Hindlimb muscle (tissue), 1 donor: ENCODE measurements around the gene RXRA. TPM values are rescaled to one million over a fixed set of nuclear protein-coding genes. Genes with fewer than 3 reads are reported as not detected.

Experiments
- DNase-seq: peaks from one replicate; pipeline ENCODE4 v3.0.0-alpha.2; 2013
- polyA plus RNA-seq: library from polyadenylated mRNA; unstranded; fragments of 120-200 nt; gene quantifications from one replicate; pipeline ENCODE4 v1.2.1, GENCODE V29; 2013; ENCODE audit not compliant: insufficient read length

RXRA gene
- polyA plus RNA-seq, 1 donor: 38.0 TPM

DNA sequence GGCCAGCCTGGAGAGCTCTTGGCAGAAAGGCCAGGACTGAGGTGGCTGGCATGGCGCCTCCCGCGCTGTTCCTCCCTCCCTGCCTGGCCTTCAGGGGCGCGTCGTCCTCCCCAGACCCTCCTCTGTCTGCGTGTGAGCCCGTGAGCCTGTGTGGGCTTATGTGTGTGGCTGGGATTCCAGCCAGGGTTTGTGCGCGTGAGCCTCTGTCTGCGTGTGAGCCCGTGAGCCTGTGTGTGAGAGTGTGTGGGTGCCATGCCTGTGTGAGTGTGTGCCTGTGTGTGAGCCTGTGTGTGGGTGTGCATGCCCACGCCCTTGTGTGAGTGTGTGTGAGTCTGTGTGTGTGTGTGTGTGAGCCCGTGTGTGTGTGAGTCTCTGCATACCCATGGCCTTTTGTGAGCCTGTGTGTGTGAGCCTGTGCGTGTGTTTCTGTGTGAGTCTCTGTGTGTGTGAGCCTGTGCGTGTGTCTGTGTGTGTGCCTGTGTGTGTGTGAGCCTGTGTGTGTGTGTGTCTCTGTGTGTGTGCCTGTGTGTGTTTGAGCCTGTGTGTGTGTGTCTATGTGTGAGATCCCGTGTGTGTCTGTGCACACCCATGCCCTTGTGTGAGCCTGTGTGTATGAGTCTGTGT lies 13.0 kb downstream of the RXRA start:
- no peak for DNase-seq

DNA sequence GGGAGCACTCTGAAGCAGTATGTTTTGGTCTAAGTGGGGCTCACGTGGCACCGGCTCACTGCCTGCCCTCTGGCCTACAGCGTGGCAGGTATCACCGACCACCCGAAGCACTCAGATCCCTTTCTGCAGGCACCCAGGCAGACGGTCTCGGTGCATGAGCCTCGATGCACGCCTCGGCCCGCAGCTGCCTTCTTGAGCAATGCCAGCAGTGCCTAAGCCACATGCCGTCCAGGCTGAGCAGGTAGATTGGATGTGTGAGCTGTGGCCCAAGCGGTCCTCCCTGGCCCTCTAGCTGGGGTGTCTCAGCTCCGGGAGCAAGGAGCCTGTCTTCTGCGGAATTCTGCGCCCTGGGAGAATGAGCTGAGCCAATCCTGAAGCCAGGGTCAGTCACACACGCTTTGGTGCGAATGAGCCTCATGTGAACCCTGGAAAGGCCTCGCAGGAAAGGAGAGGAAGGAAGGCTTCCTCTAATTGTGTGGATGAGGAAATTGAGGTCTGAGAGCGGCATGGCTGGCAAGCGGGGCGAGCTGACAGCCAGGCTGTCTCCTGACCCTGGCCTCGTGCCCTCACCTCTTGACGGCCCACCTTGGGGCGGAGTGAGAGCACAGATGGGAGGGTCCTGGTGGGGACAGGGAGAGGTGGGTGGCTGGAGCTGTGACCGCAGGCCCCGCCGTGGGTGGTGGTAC lies 14.4 kb downstream of the RXRA start:
- no peak for DNase-seq

DNA sequence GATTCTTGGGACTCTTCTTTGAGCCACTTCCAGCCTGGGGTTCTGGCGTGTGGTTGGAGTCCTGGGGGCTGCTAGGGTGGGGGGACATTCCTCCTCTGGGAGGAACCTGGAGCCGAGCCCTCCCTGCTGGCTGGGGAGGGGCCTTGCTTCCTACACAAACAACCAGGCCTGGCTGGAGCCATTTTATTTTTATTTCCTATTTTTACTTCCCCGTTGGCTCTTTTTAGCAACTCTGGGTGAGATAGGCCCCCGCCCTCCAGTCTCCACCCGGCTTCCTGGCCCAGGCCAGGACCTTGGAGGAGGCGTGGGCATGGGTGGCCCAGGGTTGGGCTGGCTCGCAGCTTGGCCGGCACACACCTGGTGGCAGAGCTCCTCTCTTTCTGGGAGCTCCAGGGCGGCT lies 15.1 kb downstream of the RXRA start:
- DNase-seq: no peak

DNA sequence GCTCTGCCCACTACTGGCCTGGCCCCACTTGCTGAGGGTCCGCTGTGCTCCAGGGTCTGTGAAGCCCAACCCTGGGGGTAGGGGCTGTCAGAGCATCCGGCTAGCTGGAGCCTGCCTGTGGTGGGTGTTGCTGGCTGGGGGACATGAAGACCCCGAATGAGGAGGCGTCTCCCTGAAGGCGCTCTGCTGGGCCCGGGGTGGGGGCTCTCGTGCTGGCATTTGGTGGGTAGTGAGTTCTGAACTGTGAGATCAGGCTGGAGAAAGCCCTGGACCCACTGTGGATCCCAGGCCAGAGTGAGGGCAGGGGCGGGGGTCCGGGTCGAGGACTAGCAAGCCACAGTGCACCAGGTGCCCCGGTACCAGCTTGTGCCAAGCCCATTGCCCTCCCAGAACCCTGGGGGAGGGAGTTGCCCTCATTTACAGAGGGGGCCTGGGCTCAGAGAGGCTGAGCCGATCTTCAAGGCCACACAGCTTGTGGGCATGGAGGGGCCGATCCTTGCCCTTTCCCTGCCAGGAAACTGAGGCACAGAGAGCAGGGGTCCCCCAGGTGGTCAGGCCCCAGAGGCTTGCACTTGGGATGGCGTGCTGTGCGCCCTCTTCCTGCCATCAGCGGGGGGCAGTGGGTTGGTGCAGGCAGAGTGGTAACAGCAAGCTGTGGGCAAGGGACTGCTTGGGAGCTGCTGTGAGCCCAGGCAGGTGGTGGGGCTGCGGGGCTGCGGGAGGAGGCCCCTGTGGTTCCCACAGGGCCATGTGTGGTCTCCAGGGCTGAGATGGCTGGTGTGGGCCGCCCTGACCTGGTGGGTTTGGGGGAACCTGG lies 15.9 kb downstream of the RXRA start:
- no peak for DNase-seq

DNA sequence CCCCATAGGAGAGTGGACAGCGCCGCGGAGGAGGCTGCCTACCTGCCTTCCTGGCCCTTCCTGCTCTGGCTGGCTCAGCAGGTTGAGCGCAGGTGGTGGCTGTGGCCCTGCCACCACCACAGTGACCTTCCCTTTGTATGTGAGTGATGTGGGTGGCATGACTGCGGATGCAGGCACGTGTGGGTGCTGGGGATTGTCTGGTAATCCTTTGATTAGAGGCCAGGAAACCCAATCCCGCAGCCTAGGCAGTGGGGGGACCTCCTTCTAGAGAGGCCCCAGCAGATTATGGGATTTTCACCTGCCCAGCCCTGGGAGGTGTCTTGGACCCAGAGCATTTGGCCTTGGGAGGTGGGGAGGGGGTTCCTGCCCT lies 16.5 kb downstream of the RXRA start:
- DNase-seq: no peak

DNA sequence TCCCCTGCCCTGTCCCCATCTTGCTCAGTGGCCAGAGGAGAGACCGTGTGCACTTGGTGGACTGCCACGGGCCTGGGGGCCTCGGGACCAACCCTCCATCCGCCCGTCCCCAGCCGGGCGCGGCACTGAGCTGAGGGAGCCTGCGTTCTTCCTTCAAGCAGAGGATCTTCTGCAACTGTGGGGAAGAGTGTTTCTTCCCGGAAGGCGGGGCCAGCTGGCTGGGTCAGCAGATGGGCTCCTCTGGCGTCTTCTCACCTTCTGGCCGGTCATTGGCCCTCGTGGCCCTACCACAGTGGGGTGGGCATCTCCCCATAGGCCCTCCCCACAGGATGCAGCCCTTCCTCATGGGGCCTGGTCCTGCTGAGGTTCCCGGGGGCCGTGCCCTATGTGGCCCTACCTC lies 17.4 kb downstream of the RXRA start:
- DNase-seq: no peak

DNA sequence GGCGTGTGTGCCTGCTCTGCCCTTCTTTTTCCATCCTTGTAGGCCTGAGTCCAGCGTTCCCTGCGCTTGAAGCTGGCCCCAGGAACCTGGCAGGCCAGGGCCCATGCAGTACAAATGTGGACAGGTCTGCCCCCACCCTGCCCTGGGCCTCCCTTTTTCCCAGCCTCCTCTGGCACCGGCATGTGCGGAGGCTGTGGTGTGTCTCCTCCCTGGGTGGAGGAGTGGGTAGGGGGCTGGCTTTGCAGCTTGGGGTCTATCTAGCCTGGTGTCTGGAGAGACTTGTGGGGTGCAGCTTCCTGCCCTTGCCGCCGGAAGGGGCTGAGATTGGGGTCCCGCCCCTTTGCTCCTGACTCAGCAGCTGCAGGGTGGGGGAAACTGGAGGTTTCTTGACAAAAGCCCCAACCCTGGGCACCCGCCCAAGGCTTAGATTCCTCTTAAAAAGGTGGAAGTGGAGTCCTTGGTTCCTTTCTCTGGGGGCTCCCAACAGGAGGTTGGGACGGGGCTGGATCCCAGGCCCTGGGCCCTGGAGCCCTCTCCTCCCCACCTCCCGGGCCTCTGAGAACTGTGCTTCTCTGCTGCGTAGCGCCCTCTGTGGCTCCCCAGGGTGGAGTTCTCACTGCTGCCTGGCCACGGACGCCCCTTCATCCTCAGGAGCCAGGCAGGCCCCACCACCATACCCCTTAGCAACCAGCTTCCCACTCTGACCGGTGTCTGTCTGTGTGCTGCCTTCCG lies 18.0 kb downstream of the RXRA start:
- DNase-seq: no peak

DNA sequence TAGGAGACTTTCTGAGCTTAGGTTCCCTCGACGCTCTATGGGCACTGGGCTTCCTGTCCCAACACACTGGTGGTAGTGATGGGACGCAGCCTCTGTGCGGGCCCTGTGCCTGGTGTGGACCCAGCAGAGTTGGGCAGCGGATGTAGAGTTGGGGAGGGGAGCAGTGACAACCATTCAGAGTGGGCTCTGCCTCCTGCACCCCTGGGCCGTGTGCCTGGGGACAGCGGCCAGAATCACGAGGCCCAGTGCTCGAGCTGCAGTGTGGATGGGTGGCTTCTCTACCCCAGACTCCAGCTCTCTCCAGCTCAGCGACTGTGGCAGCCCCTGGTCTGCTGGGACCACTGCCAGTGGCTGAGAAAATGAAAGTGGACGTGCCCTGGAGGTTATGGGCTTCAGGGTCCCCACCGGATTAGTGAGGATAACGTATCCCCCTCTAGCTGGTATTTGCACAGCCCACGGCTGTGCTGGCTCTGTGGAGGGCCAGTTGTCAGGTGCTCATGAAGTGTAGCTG lies 18.6 kb downstream of the RXRA start:
- no peak for DNase-seq

DNA sequence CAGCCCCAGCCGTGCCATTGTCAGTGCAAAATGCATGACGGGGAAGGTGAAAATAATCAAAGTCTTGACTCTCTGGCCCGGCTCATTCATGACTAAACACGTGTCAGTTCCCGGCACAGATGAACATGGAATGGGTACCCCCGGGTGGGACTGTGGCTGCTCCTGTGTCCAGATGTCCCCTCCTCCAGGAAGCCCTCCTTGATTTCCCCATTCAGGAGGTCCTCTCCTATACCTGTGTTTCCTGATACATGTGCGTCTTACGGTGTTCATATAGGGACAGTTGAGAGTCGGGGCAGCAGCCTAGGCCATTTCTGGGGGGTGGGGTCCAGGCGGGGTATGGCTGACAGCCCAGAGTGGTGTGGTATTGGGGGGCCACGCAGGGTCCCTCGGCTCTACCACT lies 19.5 kb downstream of the RXRA start:
- DNase-seq: no peak

DNA sequence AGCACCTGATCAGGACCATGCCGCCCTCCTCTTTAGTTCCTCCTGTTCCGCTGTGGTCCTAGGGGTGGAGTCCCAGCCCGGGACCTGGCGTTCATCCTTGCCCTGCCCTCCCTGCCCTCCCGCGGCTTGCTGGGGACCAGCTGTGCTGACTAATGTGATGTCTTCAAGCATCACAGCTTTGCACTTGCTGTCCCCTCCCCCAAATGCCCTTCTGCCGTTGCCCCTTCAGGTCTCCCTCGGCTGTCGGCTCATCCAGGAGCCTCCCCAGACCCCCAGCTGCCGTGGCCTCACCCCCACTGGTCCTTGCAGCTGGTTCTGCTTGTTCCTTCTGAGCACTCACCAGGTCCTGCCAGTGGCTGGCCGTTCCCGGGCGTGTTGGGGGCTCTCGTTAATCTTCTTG lies 19.9 kb downstream of the RXRA start:
- DNase-seq: no peak

DNA sequence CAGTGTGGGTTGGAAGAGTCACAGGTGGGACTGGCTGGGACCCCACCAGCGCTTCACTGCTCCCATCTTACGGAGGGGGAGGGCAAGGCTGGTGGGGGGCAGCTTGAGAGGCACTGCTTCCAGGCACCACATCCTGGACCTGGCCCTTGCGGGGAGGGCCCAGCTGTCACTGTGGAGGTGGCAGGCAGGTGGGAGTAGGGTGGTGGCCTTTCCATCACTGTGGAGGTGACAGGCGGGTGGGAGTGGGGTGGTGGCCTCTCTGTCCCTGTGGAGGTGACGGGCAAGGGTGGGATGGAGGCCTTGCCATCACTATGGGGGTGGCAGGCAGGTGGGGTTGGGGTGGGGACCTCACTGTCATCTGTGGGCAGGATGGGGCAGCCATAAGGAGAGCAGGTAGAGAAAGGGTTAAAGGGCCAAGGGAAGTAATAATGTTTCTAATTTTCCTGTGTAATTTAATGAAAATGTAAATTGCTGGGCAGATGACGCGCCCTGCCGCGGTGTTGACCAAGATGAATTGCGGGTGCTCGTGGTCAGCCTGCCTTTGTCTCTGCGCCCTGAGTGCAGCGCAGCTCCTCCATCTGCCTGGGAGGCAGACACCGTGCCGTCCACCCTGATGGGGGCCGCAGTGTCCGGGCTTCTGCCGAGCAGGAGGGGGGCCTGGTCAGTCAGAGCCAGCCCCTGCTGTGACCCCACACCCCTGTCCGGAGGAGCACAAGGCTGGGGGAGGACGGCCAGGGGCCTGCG lies 20.8 kb downstream of the RXRA start:
- DNase-seq: no peak

DNA sequence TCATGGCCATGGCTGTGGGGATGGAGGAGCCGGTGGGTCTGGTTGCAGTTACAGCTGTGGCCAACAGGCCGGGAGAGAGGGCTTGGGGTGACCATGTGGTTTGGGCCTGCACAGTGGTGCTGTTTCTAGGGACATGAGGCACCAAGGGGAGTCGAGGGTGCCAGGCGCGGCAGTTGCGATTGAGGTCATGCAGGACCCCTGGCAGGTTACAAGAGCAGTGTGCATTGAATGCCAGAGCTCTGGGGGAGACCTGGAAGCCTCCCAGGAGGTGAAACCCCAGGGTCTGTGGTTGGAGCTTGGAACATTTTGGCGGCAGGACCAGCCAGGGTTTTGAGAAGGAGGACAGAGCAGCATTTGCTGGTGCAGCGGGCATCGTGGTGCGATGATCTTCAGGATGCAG lies 21.7 kb downstream of the RXRA start:
- no peak for DNase-seq

DNA sequence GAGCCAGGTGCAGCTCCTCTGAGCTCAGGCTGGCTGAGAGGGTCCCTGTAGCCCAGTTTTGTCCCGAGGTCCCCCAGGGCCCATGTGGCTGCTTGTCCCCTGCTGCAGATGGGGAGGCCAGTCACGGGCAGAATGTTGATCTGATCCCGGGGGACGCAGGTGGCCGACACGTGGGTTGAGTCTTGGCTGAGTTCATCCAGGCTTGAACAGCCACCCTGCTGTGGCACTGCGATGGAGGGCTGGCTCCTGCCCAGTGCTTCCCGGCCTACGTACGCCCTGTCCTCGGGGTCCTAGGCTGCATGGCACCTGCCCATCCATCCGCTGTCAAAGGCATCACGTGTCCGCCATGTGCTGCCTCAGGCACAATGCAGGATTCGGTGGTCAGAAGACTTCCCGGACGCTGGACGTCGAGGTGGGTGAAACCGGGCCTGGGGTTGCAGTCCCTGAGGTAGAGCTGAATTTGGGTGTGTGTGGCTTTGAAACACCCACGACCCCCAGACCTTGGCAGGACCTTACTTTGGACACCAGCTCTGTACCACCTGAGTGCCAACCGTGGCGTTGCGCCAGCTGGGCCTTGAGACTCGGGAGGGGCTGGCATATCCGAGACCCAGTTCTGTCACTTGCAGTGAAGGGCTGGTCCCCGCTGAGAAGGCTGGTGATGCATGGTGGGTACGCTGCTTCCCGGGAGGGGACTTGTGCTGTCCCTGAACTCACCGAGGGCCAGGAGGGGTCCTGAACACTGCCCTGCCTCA lies 22.3 kb downstream of the RXRA start:
- DNase-seq: no peak

DNA sequence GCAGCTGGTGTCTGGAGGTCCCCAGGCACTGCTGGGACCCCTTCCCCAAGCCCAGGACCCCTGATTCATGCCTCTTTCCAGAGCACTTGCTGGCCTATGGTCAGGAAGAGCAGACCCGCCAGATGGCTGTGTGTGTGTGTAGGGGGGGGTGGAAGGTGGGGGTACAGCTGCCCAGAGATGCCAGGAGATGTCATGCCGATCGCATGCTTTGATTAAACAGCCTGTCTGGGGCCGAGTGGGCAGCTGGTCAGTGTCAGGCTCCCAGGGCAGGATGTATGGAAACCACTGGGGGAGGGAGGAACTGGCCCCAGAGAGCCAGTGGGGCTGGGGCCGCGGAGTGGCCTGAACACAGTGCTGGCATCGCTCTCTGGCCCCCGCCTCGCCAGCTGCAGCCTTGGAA lies 23.7 kb downstream of the RXRA start:
- DNase-seq: no peak

DNA sequence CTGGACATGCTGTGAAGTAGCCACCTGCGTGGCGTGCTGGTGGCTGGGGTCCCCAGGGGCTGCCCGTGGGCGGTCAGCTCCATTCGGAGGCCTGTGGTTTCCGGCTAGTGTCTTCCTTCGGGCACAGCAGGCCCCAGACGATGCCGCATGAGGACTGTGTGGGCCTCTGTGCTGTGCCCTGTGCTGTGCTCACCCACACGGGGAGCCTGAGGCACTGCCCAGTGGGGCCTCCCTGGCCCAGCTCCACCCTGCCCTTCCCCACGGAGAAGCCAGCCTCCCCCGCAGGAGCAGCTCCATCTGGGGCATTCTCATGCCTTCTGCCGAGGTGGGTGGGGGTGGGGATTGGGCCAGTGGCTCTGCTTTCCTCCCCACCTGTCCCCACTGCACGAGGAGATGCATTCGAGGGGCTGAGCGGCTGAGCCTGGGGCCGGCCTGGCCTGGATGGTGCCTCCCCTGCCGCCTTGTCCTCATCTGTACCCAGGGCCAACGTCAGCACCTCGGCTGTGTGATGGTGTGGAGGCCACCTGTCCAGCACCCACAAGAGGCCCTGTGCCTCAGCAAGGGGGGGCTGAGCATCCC lies 24.2 kb downstream of the RXRA start:
- DNase-seq: no peak

DNA sequence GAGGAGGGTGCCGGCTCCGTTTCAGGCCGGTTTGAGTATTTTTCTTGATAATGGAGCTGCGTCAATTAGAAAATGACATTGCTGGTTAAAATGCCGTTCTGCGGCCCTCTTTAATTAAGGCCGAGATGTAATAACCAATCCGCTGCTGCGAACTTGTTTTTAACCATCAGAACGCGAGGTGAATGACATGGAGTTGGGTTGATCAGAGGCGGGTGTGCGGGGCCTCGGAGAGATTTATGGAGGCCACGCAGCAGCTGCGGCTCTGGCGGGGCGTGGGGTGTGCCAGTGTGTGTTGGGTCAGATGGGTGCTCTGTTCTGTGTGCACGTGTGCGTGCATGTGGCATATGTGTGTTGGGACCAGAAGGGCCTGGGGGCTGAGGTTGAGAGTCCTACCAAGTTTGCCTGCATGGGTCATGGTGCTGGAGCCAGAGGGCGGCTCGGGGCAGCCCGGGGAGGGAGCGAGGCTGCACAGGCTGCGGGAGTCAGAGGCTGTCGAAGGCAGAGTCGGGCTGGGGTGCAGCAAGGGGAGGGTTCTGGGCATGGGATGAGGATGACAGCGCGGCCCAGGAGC lies 25.4 kb downstream of the RXRA start:
- no peak for DNase-seq

DNA sequence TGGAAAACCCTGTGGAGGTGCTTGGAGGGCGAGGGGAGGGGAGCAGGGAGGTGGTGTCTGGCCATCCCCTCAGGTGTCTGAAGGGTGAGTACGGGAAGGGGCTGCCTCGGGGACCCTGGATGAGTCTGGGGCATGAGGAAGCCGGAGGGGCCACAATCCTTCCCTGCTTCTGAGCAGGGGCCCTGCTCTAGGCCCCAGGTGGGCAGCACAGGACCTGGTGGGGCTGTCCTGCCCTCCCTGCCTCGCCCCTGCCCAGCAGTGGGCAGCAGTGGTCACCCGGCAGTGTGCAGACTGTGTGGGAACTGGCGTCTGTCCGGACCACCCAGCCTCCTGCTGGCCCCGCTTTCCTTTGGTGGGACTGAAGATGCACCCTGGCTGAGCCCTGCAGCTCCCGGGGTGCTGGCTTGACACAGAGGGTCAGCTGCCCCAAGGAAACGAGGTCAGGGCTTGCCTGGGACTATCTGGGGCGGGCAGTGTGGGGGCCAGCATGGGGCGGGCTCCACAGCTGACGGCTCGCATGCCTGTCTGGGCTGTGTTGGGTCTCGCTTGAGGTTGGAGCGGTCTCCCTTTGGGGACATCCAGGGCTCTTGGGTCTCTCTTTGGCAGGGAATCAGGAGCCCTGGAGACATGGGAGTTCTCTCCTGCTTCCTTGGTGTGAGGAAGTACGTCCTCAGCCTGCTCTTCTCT lies 26.1 kb downstream of the RXRA start:
- no peak for DNase-seq

DNA sequence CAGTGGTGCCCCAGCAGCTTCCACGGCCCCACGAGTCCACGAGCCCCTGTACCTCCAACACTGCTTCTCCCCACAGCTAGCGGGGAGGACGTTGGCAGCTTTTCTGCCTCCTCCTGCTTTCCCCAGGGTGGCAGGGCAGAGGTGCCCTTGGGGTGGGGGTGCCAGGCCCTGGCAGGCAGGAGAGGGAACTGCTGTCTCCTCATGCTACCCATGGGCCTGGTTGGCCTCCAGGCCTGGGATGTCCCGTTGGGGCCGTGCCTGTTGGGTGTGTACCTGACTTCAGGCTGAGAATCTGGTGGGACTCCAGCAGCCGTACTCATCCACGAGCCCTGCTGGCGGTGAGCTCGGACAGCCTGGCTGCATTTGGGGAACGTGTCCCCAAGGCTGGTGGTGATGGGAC lies 27.3 kb downstream of the RXRA start:
- DNase-seq: no peak

DNA sequence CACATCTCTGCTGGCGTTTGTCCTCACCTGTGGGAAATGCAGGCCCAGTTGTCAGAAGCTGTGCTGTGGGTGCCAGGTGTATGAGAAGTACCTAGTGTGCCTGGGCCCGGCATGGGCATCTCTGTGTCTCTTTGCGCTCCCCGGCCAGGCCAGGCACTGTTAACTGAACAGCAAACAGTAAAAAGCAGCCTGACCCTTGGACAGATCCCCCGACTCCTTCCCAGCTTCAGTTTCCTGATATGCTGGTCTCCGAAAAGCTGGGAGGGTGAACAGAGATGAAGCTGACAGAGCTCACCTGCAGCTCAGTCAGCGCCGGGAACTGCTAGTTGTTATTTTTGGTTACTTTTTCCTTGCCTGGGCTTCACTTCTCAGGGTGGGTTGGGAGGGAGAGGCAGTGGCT lies 28.9 kb downstream of the RXRA start:
- no peak for DNase-seq
